Stomach smooth muscle (tissue), 2 donors: ENCODE results near the gene AP5B1.

Source experiments
- H3K27ac ChIP-seq: one replicate; pipeline ENCODE4 v1.7.0; 2013; ENCODE audit warnings: mild to moderate bottlenecking, low read length, inconsistent platforms
- H3K27me3 ChIP-seq, 2 donors: one replicate each; pipeline ENCODE4 v1.7.0; 2013; ENCODE audit warnings: low read length in 2 of 2; ENCODE audit not compliant: insufficient read depth in 2 of 2, control insufficient read depth in 1 of 2
- H3K36me3 ChIP-seq, 2 donors: one replicate each; pipeline ENCODE4 v1.7.0; 2013; ENCODE audit warnings: low read length in 2 of 2; ENCODE audit not compliant: control insufficient read depth in 2 of 2, insufficient read depth in 2 of 2
- H3K4me1 ChIP-seq: one replicate; pipeline ENCODE4 v1.7.0; 2013; ENCODE audit warnings: low read length; ENCODE audit not compliant: control insufficient read depth, insufficient read depth
- H3K4me3 ChIP-seq, 2 donors: one replicate each; pipeline ENCODE4 v1.7.0; 2013; ENCODE audit warnings: low read length in 2 of 2
- H3K9ac ChIP-seq, 2 donors: one replicate each; pipeline ENCODE4 v1.7.0; 2013; ENCODE audit warnings: low read length in 2 of 2, mild to moderate bottlenecking in 1 of 2
- H3K9me3 ChIP-seq, 2 donors: one replicate each; pipeline ENCODE4 v1.7.0; 2013; ENCODE audit warnings: low read length in 2 of 2; ENCODE audit not compliant: control insufficient read depth in 2 of 2
- donor health status: healthy.
- donor health status: Pancreatic carcinoma.

AP5B1 gene, protein sequence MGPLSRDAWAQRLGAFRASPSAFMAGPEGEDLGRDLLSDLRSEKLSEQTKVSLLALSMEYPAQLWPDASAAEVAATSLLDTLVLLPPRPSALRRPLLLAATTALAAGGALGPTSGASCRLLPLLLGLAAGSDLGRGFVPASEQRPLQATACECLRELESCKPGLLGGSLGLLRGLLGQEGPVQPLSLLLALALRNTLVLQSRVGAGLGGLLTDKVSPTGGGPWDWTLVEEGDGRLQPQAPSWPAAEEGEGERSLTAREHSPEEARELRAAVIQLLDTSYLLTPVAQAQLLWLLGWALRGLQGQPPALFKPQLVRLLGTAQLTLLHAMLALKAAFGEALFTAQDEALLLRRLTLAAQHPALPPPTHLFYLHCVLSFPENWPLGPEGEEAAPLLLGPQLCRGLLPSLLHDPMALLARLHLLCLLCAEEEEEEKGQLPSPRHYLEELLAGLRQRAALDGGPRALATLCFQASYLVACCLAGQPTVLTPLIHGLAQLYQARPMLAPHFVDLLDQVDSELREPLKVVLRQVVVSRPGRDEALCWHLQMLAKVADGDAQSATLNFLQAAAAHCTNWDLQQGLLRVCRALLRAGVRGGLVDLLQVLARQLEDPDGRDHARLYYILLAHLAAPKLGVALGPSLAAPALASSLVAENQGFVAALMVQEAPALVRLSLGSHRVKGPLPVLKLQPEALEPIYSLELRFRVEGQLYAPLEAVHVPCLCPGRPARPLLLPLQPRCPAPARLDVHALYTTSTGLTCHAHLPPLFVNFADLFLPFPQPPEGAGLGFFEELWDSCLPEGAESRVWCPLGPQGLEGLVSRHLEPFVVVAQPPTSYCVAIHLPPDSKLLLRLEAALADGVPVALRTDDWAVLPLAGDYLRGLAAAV

DNA sequence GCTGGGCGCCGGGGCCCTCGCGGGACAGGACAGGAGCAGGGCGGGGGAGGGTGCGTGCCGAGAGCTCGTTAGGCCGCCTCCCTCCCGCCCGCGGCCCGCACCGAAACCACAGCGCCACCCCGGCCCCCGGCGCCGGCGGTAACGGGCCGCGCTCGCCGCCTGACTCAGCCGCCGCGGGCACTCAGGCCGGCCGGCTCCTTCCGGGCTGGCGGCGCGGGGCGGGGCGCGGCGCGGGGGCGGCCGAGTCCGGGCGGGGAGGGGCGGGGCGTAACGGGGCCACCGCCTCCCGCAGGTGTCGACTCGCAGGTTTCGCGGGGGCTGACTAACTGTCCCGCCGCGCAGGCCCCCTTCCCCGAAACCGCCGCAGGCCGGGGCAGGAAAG lies at the start of gene AP5B1:
Gene AP5B1, minus strand, starts transcription at position 207 of the 382 bp plus-strand sequence. CDS start 385 bp downstream, outside the sequence.
- Histone ChIP-seq H3K36me3 (peaks cover 0 to 14% of the 10 kb centered on the region in 2 donors), H3K27ac (no peak within 1 kb of the TSS), H3K4me1 (peaks cover 35% of the 10 kb centered on the region), H3K9ac (peak within 1 kb of the TSS; percentile 74 to 79), H3K27me3 (peaks cover 12 to 13% of the 10 kb centered on the region in 2 donors), H3K9me3 (no peaks in the 10 kb centered on the region), H3K4me3 (peak within 1 kb of the TSS; percentile 88 to 90)

DNA sequence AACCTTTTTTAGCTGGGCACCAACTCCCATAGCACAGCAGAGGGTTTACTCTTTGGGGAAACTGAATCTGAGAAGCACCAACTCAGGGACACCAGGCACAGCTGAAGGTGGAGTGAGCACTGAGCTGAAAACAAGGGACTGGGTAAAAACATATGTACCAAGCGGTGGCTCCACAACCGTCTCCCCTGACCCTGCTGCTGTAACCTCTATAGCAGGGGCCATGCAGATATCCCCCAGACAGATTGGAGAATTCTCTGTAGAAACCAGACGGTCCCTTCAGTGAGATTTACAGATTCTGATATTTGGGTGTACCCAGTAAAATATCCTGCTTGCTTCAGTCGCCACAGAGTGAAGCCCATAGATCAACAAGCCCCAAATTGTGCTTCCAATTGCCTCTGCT lies 48.7 kb upstream of the AP5B1 start:
- no peak overlapping the region for H3K4me3 ChIP-seq
- no peak overlapping the region for H3K9ac ChIP-seq
- no peaks in the 10 kb centered on the region for H3K36me3 ChIP-seq
- no peaks in the 10 kb centered on the region for H3K9me3 ChIP-seq
- no peaks in the 10 kb centered on the region for H3K27me3 ChIP-seq
- H3K4me1 ChIP-seq: peaks cover 15% of the 10 kb centered on the region
- H3K27ac ChIP-seq: no peak overlapping the region

DNA sequence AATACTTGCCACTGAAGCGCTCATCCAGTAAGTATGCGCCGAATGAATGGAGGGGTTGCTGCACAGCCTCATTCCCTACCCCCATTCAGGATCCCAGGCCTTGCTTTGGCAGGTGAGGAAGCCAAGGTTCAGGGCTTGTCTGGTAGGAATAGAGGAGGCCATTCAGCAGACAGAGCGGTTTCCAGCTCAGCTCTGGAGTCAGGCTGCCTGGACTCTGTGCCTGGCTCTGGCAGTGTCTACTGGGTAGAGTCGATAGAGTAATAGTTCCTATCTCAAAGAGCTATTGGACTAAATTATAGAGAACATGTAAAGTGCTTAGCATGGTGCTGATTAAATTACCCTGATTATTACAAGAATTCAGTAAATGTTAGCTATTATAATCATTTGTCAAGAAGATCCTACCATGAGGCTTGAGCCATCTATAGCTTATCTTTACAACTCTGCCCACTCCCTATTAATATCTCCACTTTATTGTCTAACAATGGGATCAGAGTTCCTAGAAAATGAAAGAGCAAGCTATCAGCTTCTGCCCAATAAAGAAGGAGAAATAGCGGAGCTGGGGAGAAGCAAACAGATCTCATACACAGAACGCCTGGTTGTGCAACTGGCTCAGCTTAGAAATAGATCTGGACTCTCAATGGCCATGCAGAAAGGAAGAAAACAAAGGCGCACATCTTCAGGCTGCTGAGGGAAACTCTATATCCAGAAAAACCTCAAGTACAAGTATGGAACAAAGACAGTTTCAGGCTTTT lies 46.4 kb upstream of the AP5B1 start:
- H3K9me3 ChIP-seq: no peaks in the 10 kb centered on the region
- H3K4me3 ChIP-seq: no peak overlapping the region
- no peaks in the 10 kb centered on the region for H3K4me1 ChIP-seq
- no peaks in the 10 kb centered on the region for H3K36me3 ChIP-seq
- no peak overlapping the region for H3K27ac ChIP-seq
- H3K27me3 ChIP-seq: no peaks in the 10 kb centered on the region
- no peak overlapping the region for H3K9ac ChIP-seq

DNA sequence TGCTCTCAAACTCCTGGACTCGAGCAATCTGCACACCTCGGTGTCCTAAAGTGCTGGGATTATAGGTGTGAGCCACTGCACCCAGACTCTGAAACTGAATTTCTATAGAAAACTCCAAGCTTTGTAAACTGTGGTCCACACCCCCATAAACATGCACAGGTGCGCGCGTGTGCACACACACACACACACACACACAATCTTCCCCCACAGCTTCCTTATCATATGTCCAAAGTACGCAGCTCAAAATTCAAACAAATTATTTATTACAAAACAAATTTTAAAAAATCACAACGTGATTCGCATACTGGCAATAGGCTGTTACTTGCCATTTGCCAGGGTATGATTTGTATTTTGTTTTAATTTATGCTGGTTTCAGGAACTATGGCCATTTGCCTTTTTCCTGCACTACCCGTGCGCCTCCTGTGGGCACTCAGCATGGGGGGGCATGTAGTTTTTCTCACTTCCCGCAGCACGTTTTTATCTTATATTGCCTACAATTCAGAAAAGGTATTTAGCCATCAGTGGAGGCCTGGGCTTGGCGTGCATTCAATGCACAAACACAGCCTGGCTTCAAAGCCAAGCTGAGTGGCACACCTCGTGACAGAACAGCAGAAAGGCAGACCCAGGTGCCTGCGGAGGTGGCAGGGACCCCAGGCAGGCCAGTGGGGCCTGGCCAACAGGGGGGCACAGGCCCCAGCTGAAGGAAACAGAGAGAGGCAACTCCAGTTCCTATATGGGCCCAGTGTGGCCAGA lies 42.2 kb upstream of the AP5B1 start:
- H3K4me3 ChIP-seq: no peak overlapping the region
- H3K9me3 ChIP-seq: no peaks in the 10 kb centered on the region
- H3K36me3 ChIP-seq: no peaks in the 10 kb centered on the region
- H3K27ac ChIP-seq: no peak overlapping the region
- H3K4me1 ChIP-seq: peaks cover 3% of the 10 kb centered on the region
- H3K9ac ChIP-seq: no peak overlapping the region
- peaks cover 0 to 2% of the 10 kb centered on the region in 2 donors for H3K27me3 ChIP-seq

DNA sequence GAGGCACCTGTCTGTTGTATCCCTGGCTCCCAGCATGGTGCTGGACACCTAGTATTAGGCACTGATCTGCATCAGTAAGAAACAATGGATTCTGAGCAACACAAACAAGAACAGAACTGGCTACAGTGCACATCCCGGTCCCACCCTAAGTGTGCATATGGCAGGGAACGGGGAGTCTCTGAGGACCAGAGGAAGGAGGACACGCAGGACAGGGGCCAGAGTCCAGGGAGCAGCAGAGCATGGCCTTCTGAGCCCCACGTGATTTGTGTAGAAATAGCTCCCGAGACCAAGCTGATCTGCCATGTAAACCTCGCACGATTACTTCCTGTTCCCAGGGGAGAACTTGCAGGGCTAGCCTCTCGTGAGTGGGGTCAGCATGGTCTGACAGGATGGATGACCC lies 40.3 kb upstream of the AP5B1 start:
- Histone ChIP-seq H3K4me1 (peaks cover 12% of the 10 kb centered on the region), H3K27ac (no peak overlapping the region), H3K9me3 (no peaks in the 10 kb centered on the region), H3K4me3 (no peak overlapping the region), H3K9ac (no peak overlapping the region), H3K27me3 (peaks cover 0 to 2% of the 10 kb centered on the region in 2 donors), H3K36me3 (no peaks in the 10 kb centered on the region)

DNA sequence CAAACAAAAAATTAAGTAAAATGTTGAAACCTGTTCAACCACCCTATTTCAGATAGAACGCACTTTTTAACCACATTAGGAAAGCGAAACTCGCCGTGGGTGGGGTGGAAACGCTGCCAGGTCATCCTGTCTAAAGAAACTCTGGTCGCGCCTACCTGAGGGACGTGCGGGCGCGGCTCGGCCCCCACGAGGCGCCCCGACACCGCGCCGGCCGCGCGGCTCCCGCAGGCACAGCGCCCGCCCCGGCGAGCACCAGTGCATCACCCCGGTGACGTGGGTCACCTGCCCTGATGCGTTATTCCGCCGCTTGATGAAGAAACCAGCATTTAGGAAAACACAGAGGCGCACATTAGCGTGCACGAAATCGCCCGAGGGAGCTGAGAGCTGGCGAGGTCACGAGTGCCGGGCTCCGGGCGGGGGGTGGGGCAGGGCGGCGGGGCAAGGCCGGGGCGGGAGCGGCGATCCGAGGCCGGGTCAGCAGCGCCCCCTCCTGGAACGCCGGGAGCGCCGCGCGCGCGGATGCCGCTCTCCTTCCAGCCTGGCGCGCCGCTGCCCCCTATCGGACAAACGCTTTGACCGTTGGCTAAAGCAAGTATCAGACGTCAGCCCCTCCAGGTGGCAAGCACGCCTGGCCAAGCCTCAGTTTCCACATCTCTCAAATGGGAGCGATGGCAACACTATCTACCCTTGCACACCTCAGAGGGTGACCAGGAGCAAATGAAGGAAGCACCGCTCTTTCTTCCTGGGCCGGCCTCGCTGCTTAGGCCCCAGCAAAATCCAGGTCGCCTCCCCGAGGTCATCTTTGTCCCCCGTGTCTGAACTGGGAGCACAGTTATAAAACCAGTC lies 37.3 kb upstream of the AP5B1 start:
- Histone ChIP-seq H3K4me3 (peak overlapping the region; percentile 86 to 88), H3K27me3 (peaks cover 0 to 2% of the 10 kb centered on the region in 2 donors), H3K9ac (peak overlapping the region; percentile 74 to 82), H3K36me3 (peaks cover 0 to 3% of the 10 kb centered on the region in 2 donors), H3K27ac (no peak overlapping the region), H3K9me3 (no peaks in the 10 kb centered on the region), H3K4me1 (peaks cover 12% of the 10 kb centered on the region)

DNA sequence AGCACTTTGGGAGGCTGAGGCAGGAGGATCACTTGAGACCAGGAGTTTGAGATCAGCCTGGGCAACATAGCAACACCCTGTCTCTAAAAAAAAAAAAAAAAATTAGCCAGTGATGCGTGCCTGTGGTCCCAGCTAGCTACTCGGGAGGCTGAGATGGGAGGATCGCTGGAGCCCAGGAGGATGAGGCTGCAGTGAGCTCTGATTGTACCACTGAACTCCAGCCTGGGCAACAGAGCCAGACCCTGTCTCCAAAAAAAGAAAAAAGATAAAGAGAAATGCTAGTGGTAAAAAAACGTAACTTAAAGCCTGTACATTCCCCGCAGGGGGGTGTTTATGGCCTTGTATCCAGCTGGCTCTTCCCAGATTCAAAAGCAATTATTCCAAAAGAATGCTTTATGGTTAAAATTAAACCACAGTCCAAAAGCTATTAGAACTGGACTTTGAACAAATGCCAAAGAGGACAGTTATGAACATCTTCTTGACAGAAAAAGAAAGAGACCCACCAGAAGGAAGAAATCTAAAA lies 36.6 kb upstream of the AP5B1 start:
- peaks cover 12% of the 10 kb centered on the region for H3K4me1 ChIP-seq
- H3K9ac ChIP-seq: peak overlapping the region; percentile 74 to 82
- no peak overlapping the region for H3K27ac ChIP-seq
- H3K9me3 ChIP-seq: no peaks in the 10 kb centered on the region
- H3K4me3 ChIP-seq: peak overlapping the region; percentile 86 to 88
- peaks cover 0 to 2% of the 10 kb centered on the region in 2 donors for H3K27me3 ChIP-seq
- H3K36me3 ChIP-seq: peaks cover 0 to 3% of the 10 kb centered on the region in 2 donors

DNA sequence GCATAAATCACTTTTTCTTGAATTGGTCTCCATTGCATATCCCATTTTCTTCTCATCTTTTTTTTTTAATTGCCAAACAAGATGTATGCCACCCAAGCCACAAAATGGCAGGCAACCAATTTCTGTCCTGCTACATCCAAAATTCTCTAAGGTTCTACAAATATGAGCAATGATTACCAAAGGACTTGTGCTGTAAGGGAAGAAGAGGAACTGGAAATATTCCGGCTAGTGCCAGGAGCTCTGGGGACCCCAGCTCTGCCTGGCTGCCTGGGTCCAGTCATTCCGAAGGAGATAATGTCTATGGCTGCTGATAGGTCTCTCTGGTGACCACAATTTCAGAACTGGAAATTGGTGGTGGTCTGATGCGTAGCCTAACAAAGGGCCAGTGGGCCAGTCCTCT lies 35.9 kb upstream of the AP5B1 start:
- H3K27ac ChIP-seq: no peak overlapping the region
- H3K4me1 ChIP-seq: peaks cover 15% of the 10 kb centered on the region
- peak overlapping the region in 1 of 2 donors; percentile 86 for H3K4me3 ChIP-seq
- H3K9ac ChIP-seq: no peak overlapping the region
- H3K36me3 ChIP-seq: peaks cover 0 to 3% of the 10 kb centered on the region in 2 donors
- H3K27me3 ChIP-seq: peaks cover 0 to 2% of the 10 kb centered on the region in 2 donors
- H3K9me3 ChIP-seq: no peaks in the 10 kb centered on the region

DNA sequence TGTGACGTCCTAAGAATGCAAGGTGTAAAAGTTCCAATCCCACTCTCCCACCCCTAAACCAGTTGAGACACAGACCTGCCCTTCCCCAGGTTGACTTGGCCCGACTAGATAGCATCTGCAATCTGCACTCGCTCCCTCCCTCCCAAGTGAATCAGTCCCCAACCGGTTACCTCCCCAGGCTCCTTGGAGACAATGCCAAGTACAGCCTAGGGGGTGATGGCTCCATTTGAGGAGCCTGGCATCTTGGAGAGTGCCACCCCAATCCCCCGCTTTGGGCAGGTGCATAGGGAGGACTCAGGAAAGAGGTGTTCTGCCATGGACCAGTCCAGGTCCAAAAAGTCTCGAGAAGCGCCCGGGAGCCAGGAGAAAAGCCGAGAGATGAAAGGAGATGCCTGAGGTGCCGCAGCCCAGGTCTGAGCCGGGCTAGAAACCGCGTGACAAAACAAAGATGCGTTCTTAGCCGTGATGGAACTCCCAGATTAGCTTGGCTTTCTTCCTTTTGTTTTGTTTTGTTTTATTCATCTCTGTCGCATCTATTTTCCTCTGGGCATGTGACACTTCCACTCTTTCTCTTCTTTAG lies 34.3 kb upstream of the AP5B1 start:
- Histone ChIP-seq H3K9ac (no peak overlapping the region), H3K4me1 (peaks cover 15% of the 10 kb centered on the region), H3K27me3 (no peaks in the 10 kb centered on the region), H3K9me3 (no peaks in the 10 kb centered on the region), H3K4me3 (no peak overlapping the region), H3K27ac (no peak overlapping the region), H3K36me3 (peaks cover 0 to 3% of the 10 kb centered on the region in 2 donors)
